ACC112 (cell line): ENCODE data around the gene FOXRED2.
"Not testable (repeated sequence)": the region's sequence is repeated elsewhere in the genome, so short reads cannot be mapped to it uniquely, and the experiment has no call there.

ENCODE experiments used
- H2AFZ ChIP-seq: fragments of 200-600 bp; sonication (generic); one replicate; pipeline ENCODE4 v1.6.0; 2017; ENCODE audit warnings: antibody characterized with exemption, low read length; ENCODE audit not compliant: unreplicated experiment
- H3K27ac ChIP-seq: fragments of 200-600 bp; sonication (generic); 2 replicates; pipeline ENCODE4 v1.5.1; 2014; ENCODE audit warnings: low read depth, mild to moderate bottlenecking, antibody characterized with exemption, low read length, moderate library complexity
- H3K27me3 ChIP-seq: fragments of 200-600 bp; sonication (generic); 2 replicates; pipeline ENCODE4 v1.6.1; 2014; ENCODE audit warnings: mild to moderate bottlenecking, antibody characterized with exemption, low read length, moderate library complexity, mixed read lengths; ENCODE audit not compliant: insufficient read depth
- H3K36me3 ChIP-seq: fragments of 200-600 bp; sonication (generic); 2 replicates; pipeline ENCODE4 v1.6.1; 2016; ENCODE audit warnings: mild to moderate bottlenecking, antibody characterized with exemption, low read length, moderate library complexity, mixed read lengths; ENCODE audit not compliant: insufficient read depth
- H3K4me1 ChIP-seq: fragments of 200-600 bp; sonication (generic); one replicate; pipeline ENCODE4 v1.6.1; 2016; ENCODE audit warnings: low read length, mixed read lengths; ENCODE audit not compliant: insufficient read depth, unreplicated experiment, control insufficient read depth
- H3K4me3 ChIP-seq: fragments of 200-600 bp; sonication (generic); 2 replicates; pipeline ENCODE4 v1.5.1; 2014; ENCODE audit warnings: mild to moderate bottlenecking, low read depth, low read length
- H3K79me2 ChIP-seq: fragments of 200-600 bp; sonication (generic); one replicate; pipeline ENCODE4 v1.6.0; 2016; ENCODE audit warnings: low read length; ENCODE audit not compliant: control insufficient read depth, unreplicated experiment, insufficient read depth

Gene FOXRED2

DNA sequence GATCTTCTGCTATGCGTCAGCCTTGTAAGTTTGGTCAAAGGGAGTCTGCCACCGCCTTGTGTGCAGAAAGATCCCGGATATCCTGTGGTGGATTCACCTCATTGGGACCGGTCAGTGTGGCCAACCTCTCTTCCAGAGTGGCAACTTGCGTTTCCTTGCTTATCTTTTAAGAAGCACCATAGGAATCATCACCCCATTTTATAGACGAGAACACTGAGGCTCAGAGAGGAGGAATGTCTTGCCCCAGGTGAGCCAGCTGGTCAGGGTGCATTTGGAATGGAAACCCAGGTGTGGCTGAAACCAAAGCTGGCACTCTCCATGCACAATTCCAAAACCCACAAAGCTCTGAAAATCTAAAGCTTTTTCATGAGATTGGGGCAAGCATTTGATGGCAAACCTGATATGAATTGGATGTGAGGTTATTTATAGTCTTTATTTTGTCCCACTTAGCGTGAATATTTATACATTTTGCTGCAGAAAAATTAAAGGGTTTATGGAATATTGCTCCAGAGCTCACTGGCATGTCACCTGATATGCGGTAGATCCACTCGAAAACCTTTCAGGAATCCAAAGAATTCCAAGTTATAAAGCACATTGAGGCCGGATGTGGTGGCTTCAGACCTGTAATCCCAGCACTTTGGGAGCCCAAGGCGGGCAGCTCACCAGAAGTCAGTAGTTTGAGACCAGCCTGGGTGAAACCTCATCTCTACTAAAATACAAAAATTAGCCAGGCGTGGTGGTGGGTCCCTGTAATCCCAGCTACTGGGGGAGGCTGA, 34.2 kb upstream of the FOXRED2 start:
- H3K4me1 ChIP-seq: peaks cover 11% of the 10 kb centered on the region
- H3K27me3 ChIP-seq: no peaks in the 10 kb centered on the region
- H3K4me3 ChIP-seq: no peak overlapping the region
- no peaks in the 10 kb centered on the region for H3K79me2 ChIP-seq
- no peak overlapping the region for H3K27ac ChIP-seq
- H2AFZ ChIP-seq: no peak overlapping the region
- no peaks in the 10 kb centered on the region for H3K36me3 ChIP-seq

- Histone ChIP-seq H3K79me2 (no peaks in the 10 kb centered on the region), H3K4me3 (no peak overlapping the region), H2AFZ (no peak overlapping the region), H3K36me3 (no peaks in the 10 kb centered on the region), H3K27ac (no peak overlapping the region), H3K4me1 (peaks cover 5% of the 10 kb centered on the region), H3K27me3 (no peaks in the 10 kb centered on the region)
These were observed 31.7 kb upstream of the FOXRED2 start for GRCh38 chr22:36538529-36538928.

- H2AFZ ChIP-seq: no peak overlapping the region
- H3K4me1 ChIP-seq: peaks cover under 1% of the 10 kb centered on the region
- H3K4me3 ChIP-seq: no peak overlapping the region
- H3K36me3 ChIP-seq: no peaks in the 10 kb centered on the region
- no peaks in the 10 kb centered on the region for H3K79me2 ChIP-seq
- H3K27ac ChIP-seq: no peak overlapping the region
- H3K27me3 ChIP-seq: no peaks in the 10 kb centered on the region
These were observed 29.9 kb upstream of the FOXRED2 start for GRCh38 chr22:36536717-36537116.

- not testable (repeated sequence) for H3K79me2 ChIP-seq, H3K4me1 ChIP-seq, H3K4me3 ChIP-seq, H3K36me3 ChIP-seq, H2AFZ ChIP-seq, H3K27me3 ChIP-seq, H3K27ac ChIP-seq
These were observed 26.5 kb upstream of the FOXRED2 start for GRCh38 chr22:36533320-36533719.

GRCh38 chr22:36532466-36532865, 25.6 kb upstream of the FOXRED2 start:
- Histone ChIP-seq H3K27me3 (no peaks in the 10 kb centered on the region), H3K27ac (no peak overlapping the region), H3K79me2 (peaks cover 15% of the 10 kb centered on the region), H3K4me3 (no peak overlapping the region), H2AFZ (no peak overlapping the region), H3K36me3 (no peaks in the 10 kb centered on the region), H3K4me1 (peaks cover 4% of the 10 kb centered on the region)

- peak within 1 kb of the TSS; percentile 86 for H2AFZ ChIP-seq
- H3K27ac ChIP-seq: peak within 1 kb of the TSS; percentile 81
- H3K36me3 ChIP-seq: peaks cover 12% of the 10 kb centered on the region; the same call in 1 of the 2 replicates
These were observed 22.2 kb upstream of the FOXRED2 start, which contains the start of gene EIF3D for GRCh38 chr22:36528795-36529751. EIF3D (minus strand) TSS chr22:36529166; CDS start chr22:36526121, 3,045 bp downstream.

DNA sequence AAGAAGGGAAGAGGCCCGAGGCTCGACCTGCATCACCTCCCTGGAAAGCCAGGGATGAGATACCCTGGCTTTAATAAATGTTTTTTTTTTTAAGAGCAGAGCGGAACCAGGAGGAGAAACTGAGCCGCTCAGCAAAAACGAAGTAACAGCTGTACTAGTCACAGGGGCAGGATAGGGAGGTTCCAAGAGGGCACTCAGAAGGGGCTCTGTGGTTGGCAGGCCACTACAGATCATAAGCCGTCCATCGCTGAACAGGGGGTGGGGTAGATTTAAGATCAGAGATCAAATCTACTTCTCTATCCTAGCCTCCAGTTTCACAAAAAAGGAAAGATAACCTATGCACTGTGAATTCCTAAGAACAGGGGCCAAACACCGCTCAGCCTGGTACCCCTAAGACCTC, 21.5 kb upstream of the FOXRED2 start:
- no peaks in the 10 kb centered on the region for H3K27me3 ChIP-seq
- peak overlapping the region; percentile 73 for H2AFZ ChIP-seq
- H3K27ac ChIP-seq: peak overlapping the region; percentile 81
- H3K36me3 ChIP-seq: peaks cover 19% of the 10 kb centered on the region
- H3K4me3 ChIP-seq: peak overlapping the region; percentile 99
- H3K79me2 ChIP-seq: peaks cover 30% of the 10 kb centered on the region
- peaks cover 4% of the 10 kb centered on the region for H3K4me1 ChIP-seq

More at GRCh38 chr22:36528795-36529751, 22.2 kb upstream of the FOXRED2 start, which contains the start of gene EIF3D:
- peaks cover 4% of the 10 kb centered on the region for H3K4me1 ChIP-seq
- peaks cover 26% of the 10 kb centered on the region for H3K79me2 ChIP-seq
- no peaks in the 10 kb centered on the region for H3K27me3 ChIP-seq
- H3K4me3 ChIP-seq: peak within 1 kb of the TSS; percentile 99

DNA sequence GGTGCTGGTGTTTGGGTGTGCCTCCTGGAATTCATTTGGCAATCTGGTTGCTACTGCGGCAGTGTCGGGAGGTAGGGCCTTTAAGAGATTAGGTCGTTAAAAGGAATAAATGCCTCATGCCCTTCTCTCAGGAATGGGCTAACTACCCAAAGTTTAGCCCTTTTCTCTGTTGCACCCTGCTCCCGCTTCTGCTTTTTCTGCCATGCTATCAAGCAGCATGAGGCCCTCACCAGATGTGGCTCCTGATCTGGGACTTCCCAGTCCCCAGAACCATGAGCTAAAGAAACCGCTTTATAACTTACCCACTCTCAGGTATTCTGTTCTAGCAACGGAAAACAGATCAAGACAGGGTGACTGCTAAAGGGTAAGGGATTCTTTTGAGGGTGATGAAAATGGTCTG, 15.8 kb upstream of the FOXRED2 start:
- Histone ChIP-seq H2AFZ (no peak overlapping the region), H3K4me1 (no peaks in the 10 kb centered on the region), H3K27ac (no peak overlapping the region), H3K79me2 (peaks cover 18% of the 10 kb centered on the region), H3K27me3 (no peaks in the 10 kb centered on the region), H3K4me3 (no peak overlapping the region), H3K36me3 (peaks cover 31% of the 10 kb centered on the region)

GRCh38 chr22:36520423-36520822, 13.6 kb upstream of the FOXRED2 start:
- H3K36me3 ChIP-seq: peaks cover 23% of the 10 kb centered on the region

GRCh38 chr22:36519906-36520305, 13.1 kb upstream of the FOXRED2 start:
- H3K27me3 ChIP-seq, H2AFZ ChIP-seq, H3K79me2 ChIP-seq, H3K4me1 ChIP-seq, H3K4me3 ChIP-seq, H3K27ac ChIP-seq: not testable (repeated sequence)
- peaks cover 23% of the 10 kb centered on the region for H3K36me3 ChIP-seq

More at GRCh38 chr22:36520423-36520822, 13.6 kb upstream of the FOXRED2 start:
- H3K27me3 ChIP-seq: no peaks in the 10 kb centered on the region
- no peak overlapping the region for H3K27ac ChIP-seq
- peaks cover 5% of the 10 kb centered on the region for H3K79me2 ChIP-seq
- no peak overlapping the region for H3K4me3 ChIP-seq
- H2AFZ ChIP-seq: no peak overlapping the region
- no peaks in the 10 kb centered on the region for H3K4me1 ChIP-seq
